WTC11 (cell line): ENCODE results near the gene EFHD2. TPM values are rescaled to one million over a fixed set of nuclear protein-coding genes. Genes with fewer than 3 reads are reported as not detected.

Experiments
- ATAC-seq: fragments of 200-7000 bp; cut with Tn5 transposase; 2 replicates; pipeline ENCODE4 v1.10.0; 2021; ENCODE audit warnings: mild to moderate bottlenecking, moderate library complexity
- CTCF ChIA-PET: fragments of 300-600 bp; sonication (Branson Sonifier 250); formaldehyde crosslinking; loops from one replicate; lab custom pipeline; 2021; ENCODE audit warnings: antibody characterized with exemption; lab: Charles Lee
- POLR2A ChIA-PET: fragments of 350-600 bp; sonication (Branson Sonifier 250); formaldehyde crosslinking; loops from one replicate; lab custom pipeline; 2021; ENCODE audit warnings: antibody characterized with exemption; lab: Charles Lee
- DNase-seq: peaks from one replicate; pipeline ENCODE4 v3.0.0; 2021; ENCODE audit warnings: low spot score
- H3K27ac Mint-ChIP-seq: 2 replicates; pipeline ENCODE4 v1.8.0; 2021; ENCODE audit warnings: mixed read lengths
- H3K27me3 Mint-ChIP-seq: 2 replicates; pipeline ENCODE4 v1.8.0; 2021; ENCODE audit warnings: low read depth, mild to moderate bottlenecking, moderate library complexity, mixed read lengths
- H3K36me3 Mint-ChIP-seq: 2 replicates; pipeline ENCODE4 v1.8.0; 2021; ENCODE audit warnings: mixed read lengths
- H3K4me1 Mint-ChIP-seq: 2 replicates; pipeline ENCODE4 v1.8.0; 2022; ENCODE audit warnings: mixed read lengths
- H3K4me3 Mint-ChIP-seq: 2 replicates; pipeline ENCODE4 v1.8.0; 2021; ENCODE audit warnings: mild to moderate bottlenecking, moderate library complexity, mixed read lengths
- H3K9me3 Mint-ChIP-seq: 2 replicates; pipeline ENCODE4 v1.8.0; 2021; ENCODE audit warnings: mixed read lengths
- ATF6 ChIP-seq: sonication (generic); formaldehyde crosslinking; IDR thresholded peaks from 2 replicates; pipeline ENCODE4 v1.8.1; 2023; ENCODE audit warnings: mild to moderate bottlenecking, missing genetic modification reagents
- HMGA2 ChIP-seq: fragments of 250-450 bp; sonication (Bioruptor Pico); IDR thresholded peaks from 2 replicates; pipeline ENCODE4 v1.4.0; 2021; ENCODE audit warnings: mild to moderate bottlenecking, moderate library complexity
- JUN ChIP-seq: sonication (generic); formaldehyde crosslinking; IDR thresholded peaks from 2 replicates; pipeline ENCODE4 v1.8.0; 2023; ENCODE audit warnings: mild to moderate bottlenecking, missing genetic modification reagents
- MLX ChIP-seq: sonication (generic); formaldehyde crosslinking; IDR thresholded peaks from 2 replicates; pipeline ENCODE4 v1.8.1; 2023; ENCODE audit warnings: mild to moderate bottlenecking, missing genetic modification reagents, moderate library complexity
- NFYB ChIP-seq: sonication (generic); formaldehyde crosslinking; conservative IDR thresholded peaks from 2 replicates; pipeline ENCODE4 v1.8.0; 2022; ENCODE audit warnings: low read depth, missing genetic modification reagents
- NR3C1 ChIP-seq: sonication (generic); formaldehyde crosslinking; conservative IDR thresholded peaks from 2 replicates; pipeline ENCODE4 v1.8.1; 2023; ENCODE audit warnings: low read depth, mild to moderate bottlenecking, missing genetic modification reagents
- TEAD1 ChIP-seq: sonication (generic); formaldehyde crosslinking; IDR thresholded peaks from 2 replicates; pipeline ENCODE4 v1.8.0; 2022; ENCODE audit warnings: mild to moderate bottlenecking, missing genetic modification reagents
- USF1 ChIP-seq: sonication (generic); formaldehyde crosslinking; IDR thresholded peaks from 2 replicates; pipeline ENCODE4 v1.8.0; 2022; ENCODE audit warnings: mild to moderate bottlenecking, missing genetic modification reagents
- ZBTB43 ChIP-seq: sonication (generic); formaldehyde crosslinking; IDR thresholded peaks from 2 replicates; pipeline ENCODE4 v1.8.1; 2023; ENCODE audit warnings: mild to moderate bottlenecking, missing genetic modification reagents
- ZNF232 ChIP-seq: sonication (generic); formaldehyde crosslinking; IDR thresholded peaks from 2 replicates; pipeline ENCODE4 v1.8.0; 2022; ENCODE audit warnings: mild to moderate bottlenecking, missing genetic modification reagents
- total RNA-seq: library from RNA; stranded (reverse); gene quantifications from 3 replicates; pipeline ENCODE4 v1.2.3, GENCODE V29; 2021
- TF ChIP-seq, protein P1 (sequence below): sonication (generic); formaldehyde crosslinking; IDR thresholded peaks from 2 replicates; pipeline ENCODE4 v1.8.1; 2023; ENCODE audit warnings: mild to moderate bottlenecking, missing genetic modification reagents, moderate library complexity
- TF ChIP-seq, protein P2 (sequence below): sonication (generic); formaldehyde crosslinking; IDR thresholded peaks from 2 replicates; pipeline ENCODE4 v1.8.1; 2022; ENCODE audit warnings: mild to moderate bottlenecking, missing genetic modification reagents, moderate library complexity, borderline replicate concordance
- TF ChIP-seq, protein P3 (sequence below): fragments of 250-450 bp; sonication (Bioruptor Pico); conservative IDR thresholded peaks from 2 replicates; pipeline ENCODE4 v1.9.0; 2021; ENCODE audit warnings: mild to moderate bottlenecking
- TF ChIP-seq, protein P4 (sequence below): sonication (generic); formaldehyde crosslinking; conservative IDR thresholded peaks from 2 replicates; pipeline ENCODE4 v1.8.1; 2023; ENCODE audit warnings: mild to moderate bottlenecking, low read depth, missing genetic modification reagents, moderate library complexity

Gene EFHD2
- total RNA-seq, 1 experiment from 2014 or later: 23.8 TPM

DNA sequence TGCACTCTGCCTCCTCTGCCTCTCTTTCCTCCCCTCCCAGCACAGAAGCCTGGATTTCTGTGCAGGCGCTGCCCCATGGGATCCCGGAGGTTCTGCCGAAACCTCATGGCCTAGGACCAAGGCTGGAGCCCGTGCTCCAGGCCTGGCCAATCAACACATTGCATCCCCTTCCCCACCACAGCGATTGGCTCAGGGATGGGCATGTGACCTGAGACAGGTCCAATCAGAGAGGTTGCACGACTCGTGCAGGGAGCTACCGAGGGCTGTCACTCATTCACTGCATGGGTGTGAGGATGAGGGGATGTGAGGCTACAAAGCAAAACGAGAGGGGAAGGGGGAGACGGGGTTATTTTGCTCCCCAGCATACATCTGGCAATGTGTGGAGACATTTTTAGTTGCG lies 62.9 kb downstream of the EFHD2 start:
- Mint-ChIP-seq H3K36me3 (no peaks in the 10 kb centered on the region), H3K4me1 (no peaks in the 10 kb centered on the region), H3K27ac (no peak overlapping the region), H3K9me3 (no peaks in the 10 kb centered on the region), H3K27me3 (peaks cover 4% of the 10 kb centered on the region; the same call in 1 of the 2 replicates), H3K4me3 (no peak overlapping the region)
- POLR2A ChIA-PET: no interaction called here
- DNase-seq (no peak), ATAC-seq (peak; percentile 55)
- CTCF ChIA-PET: no interaction called here
- TF ChIP-seq, protein P1, sequence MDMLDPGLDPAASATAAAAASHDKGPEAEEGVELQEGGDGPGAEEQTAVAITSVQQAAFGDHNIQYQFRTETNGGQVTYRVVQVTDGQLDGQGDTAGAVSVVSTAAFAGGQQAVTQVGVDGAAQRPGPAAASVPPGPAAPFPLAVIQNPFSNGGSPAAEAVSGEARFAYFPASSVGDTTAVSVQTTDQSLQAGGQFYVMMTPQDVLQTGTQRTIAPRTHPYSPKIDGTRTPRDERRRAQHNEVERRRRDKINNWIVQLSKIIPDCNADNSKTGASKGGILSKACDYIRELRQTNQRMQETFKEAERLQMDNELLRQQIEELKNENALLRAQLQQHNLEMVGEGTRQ (CRISPR knock-in tag): peak; percentile 89
- TF ChIP-seq NFYB (peak; percentile 86), USF1 (peak; percentile 83)
- TF ChIP-seq, protein P2, sequence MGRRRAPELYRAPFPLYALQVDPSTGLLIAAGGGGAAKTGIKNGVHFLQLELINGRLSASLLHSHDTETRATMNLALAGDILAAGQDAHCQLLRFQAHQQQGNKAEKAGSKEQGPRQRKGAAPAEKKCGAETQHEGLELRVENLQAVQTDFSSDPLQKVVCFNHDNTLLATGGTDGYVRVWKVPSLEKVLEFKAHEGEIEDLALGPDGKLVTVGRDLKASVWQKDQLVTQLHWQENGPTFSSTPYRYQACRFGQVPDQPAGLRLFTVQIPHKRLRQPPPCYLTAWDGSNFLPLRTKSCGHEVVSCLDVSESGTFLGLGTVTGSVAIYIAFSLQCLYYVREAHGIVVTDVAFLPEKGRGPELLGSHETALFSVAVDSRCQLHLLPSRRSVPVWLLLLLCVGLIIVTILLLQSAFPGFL (CRISPR knock-in tag): no peak

GRCh38 chr1:15475752-15476314 lies 66.1 kb downstream of the EFHD2 start, which contains the start of gene CELA2B:
TSS of gene CELA2B (plus strand) at chr1:15476104. CDS start at chr1:15476126, 22 bp downstream.
- H3K4me1 Mint-ChIP-seq: no peaks in the 10 kb centered on the region
- peaks cover 4% of the 10 kb centered on the region; the same call in 1 of the 2 replicates for H3K27me3 Mint-ChIP-seq
- ChIA-PET CTCF (no interaction called here), POLR2A (interaction anchor here (0.7 kb wide), 1 partner anchor 17 kb away, joined by 5 read pairs; no protein-coding TSS in a partner anchor)
- H3K36me3 Mint-ChIP-seq: no peaks in the 10 kb centered on the region
- H3K4me3 Mint-ChIP-seq: no peak within 1 kb of the TSS
- ATAC-seq: no peak
- H3K9me3 Mint-ChIP-seq: no peaks in the 10 kb centered on the region
- DNase-seq: no peak
- no peak within 1 kb of the TSS for H3K27ac Mint-ChIP-seq
- TF ChIP-seq MLX (CRISPR knock-in tag): no peak
- no peak for TF ChIP-seq ZNF232
- no peak for TF ChIP-seq TEAD1 (CRISPR knock-in tag)
- TF ChIP-seq NR3C1: no peak
- TF ChIP-seq ZBTB43 (CRISPR knock-in tag): no peak
- TF ChIP-seq, protein P3, sequence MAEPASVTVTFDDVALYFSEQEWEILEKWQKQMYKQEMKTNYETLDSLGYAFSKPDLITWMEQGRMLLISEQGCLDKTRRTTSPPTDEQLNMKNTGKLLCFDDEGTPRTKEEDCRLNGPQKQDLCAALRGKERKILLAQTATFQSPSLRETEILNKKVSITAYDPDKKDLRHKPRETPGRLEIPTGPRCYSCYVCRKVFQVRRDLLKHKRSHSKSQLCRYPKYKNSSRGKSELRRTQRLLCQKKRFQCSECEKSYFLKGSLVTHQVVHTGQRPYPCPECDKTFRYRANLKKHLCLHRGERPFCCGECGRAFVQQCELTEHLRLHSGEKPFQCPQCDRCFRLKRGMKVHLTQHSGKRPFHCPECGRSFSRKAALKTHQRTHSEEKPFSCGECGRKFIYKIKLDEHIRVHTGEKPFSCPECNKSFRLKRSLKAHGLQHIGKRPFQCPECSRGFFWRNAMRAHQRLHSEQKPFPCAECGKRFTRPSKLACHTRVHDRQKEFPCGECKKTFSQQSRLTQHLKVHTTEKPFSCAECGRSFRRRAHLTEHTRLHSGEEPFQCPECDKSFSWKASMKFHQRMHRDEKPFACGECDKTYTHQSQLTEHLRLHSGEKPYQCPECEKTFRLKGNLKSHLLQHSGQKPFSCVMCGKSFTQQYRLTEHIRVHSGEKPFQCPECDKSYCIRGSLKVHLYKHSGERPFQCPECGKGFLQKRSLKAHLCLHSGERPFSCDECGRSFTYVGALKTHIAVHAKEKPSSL (CRISPR knock-in tag): no peak
- no peak for TF ChIP-seq HMGA2
- TF ChIP-seq JUN (CRISPR knock-in tag): no peak
- TF ChIP-seq ATF6 (CRISPR knock-in tag): no peak
- TF ChIP-seq, protein P4, sequence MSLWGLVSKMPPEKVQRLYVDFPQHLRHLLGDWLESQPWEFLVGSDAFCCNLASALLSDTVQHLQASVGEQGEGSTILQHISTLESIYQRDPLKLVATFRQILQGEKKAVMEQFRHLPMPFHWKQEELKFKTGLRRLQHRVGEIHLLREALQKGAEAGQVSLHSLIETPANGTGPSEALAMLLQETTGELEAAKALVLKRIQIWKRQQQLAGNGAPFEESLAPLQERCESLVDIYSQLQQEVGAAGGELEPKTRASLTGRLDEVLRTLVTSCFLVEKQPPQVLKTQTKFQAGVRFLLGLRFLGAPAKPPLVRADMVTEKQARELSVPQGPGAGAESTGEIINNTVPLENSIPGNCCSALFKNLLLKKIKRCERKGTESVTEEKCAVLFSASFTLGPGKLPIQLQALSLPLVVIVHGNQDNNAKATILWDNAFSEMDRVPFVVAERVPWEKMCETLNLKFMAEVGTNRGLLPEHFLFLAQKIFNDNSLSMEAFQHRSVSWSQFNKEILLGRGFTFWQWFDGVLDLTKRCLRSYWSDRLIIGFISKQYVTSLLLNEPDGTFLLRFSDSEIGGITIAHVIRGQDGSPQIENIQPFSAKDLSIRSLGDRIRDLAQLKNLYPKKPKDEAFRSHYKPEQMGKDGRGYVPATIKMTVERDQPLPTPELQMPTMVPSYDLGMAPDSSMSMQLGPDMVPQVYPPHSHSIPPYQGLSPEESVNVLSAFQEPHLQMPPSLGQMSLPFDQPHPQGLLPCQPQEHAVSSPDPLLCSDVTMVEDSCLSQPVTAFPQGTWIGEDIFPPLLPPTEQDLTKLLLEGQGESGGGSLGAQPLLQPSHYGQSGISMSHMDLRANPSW (CRISPR knock-in tag): no peak
